MV-4-11 (cell line): ENCODE results near the gene RCL1.
"Not testable (repeated sequence)": the region's sequence is repeated elsewhere in the genome, so short reads cannot be mapped to it uniquely, and the experiment has no call there.

ENCODE experiments used
- DNase-seq: peaks from one replicate; lab custom pipeline; 2025; lab: John Stamatoyannopoulos, UW

The RCL1 gene

GRCh38 chr9:4886698-4887097, 94.0 kb downstream of the RCL1 start:
- no peak for DNase-seq

GRCh38 chr9:4887556-4887955, 94.8 kb downstream of the RCL1 start:
- DNase-seq: no peak

GRCh38 chr9:4890242-4890641, 97.5 kb downstream of the RCL1 start:
- no peak for DNase-seq

- DNase-seq: no peak
Observed at GRCh38 chr9:4890929-4891328, 98.2 kb downstream of the RCL1 start.

- DNase-seq: no peak
Observed at GRCh38 chr9:4891674-4892073, 98.9 kb downstream of the RCL1 start.

GRCh38 chr9:4892501-4893194, 99.9 kb downstream of the RCL1 start:
- DNase-seq: no peak

GRCh38 chr9:4894076-4894475, 101.3 kb downstream of the RCL1 start:
- no peak for DNase-seq

- DNase-seq: not testable (repeated sequence)
Observed at GRCh38 chr9:4899853-4900252, 107.1 kb downstream of the RCL1 start.

- DNase-seq: not testable (repeated sequence)
Observed at GRCh38 chr9:4901401-4902134, 108.8 kb downstream of the RCL1 start.

- DNase-seq: no peak
Observed at GRCh38 chr9:4902135-4902475, 109.4 kb downstream of the RCL1 start.

- DNase-seq: no peak
Observed at GRCh38 chr9:4904322-4905134, 111.8 kb downstream of the RCL1 start.

GRCh38 chr9:4905135-4905490, 112.4 kb downstream of the RCL1 start:
- no peak for DNase-seq
